H1 (cell line): Measurements from ENCODE around the gene TLR10.

ENCODE experiments used
- ASH2L ChIP-seq: fragments of 200-600, 300-600 bp; sonication (generic); IDR thresholded peaks from one replicate; pipeline ENCODE4 v1.7.1; 2017; ENCODE audit warnings: low read length
- ATF3 ChIP-seq: IDR thresholded peaks from 2 replicates; pipeline ENCODE4 v1.6.1; 2011; ENCODE audit warnings: low read depth, mild to moderate bottlenecking, low read length; ENCODE audit not compliant: insufficient read depth
- CTCF ChIP-seq, 3 experiments: IDR thresholded peaks; 1 replicate in 2 of 3; 2 replicates in 1 of 3; pipeline versions ENCODE4 v1.5.1 to v1.6.1; 2011; ENCODE audit warnings: low read length in 3 of 3, mild to moderate bottlenecking in 3 of 3, inconsistent platforms in 2 of 3, low read depth in 1 of 3, moderate library complexity in 1 of 3; ENCODE audit not compliant: insufficient read depth in 1 of 3; ENCODE audit errors: control extremely low read depth in 1 of 3
- GABPA ChIP-seq: IDR thresholded peaks from 2 replicates; pipeline ENCODE4 v1.6.1; 2011; ENCODE audit warnings: mild to moderate bottlenecking, low read length, moderate library complexity, borderline replicate concordance; ENCODE audit not compliant: insufficient read depth
- POLR2AphosphoS5 ChIP-seq: IDR thresholded peaks from 2 replicates; pipeline ENCODE4 v1.6.1; 2011; ENCODE audit warnings: low read depth, low read length
- TAF1 ChIP-seq: IDR thresholded peaks from 2 replicates; pipeline ENCODE4 v1.6.1; 2011; ENCODE audit warnings: mild to moderate bottlenecking, low read depth, low read length
- USF2 ChIP-seq: IDR thresholded peaks from 2 replicates; pipeline ENCODE4 v1.6.1; 2011; ENCODE audit warnings: low read length, improper control_type of control experiment
- YY1 ChIP-seq: IDR thresholded peaks from 2 replicates; pipeline ENCODE4 v1.6.1; 2011; ENCODE audit warnings: low read depth, mild to moderate bottlenecking, low read length

- TF ChIP-seq USF2, result no peak
- TF ChIP-seq YY1, result no peak
- no peak for TF ChIP-seq CTCF (IDR thresholded peaks at IDR 0.05; ENCODE audit: control extremely low read depth in 1 of 3, insufficient read depth in 1 of 3, low read depth in 1 of 3, low read length in 3 of 3)
- TF ChIP-seq TAF1, result no peak
- no peak for TF ChIP-seq POLR2AphosphoS5
- no peak for TF ChIP-seq ASH2L
- TF ChIP-seq ATF3, result no peak
- no peak for TF ChIP-seq GABPA
Observed at GRCh38 chr4:38784141-38784540, 1.4 kb upstream of the TLR10 start.
